HCT116 (cell line): ENCODE measurements around the gene ST7. TPM values are rescaled to one million over a fixed set of nuclear protein-coding genes. Genes with fewer than 3 reads are reported as not detected.

Experiments
- ATAC-seq: fragments of 200-7000 bp; cut with Tn5 transposase; 2 replicates; pipeline ENCODE4 v1.9.1; 2020; ENCODE audit warnings: mild to moderate bottlenecking, moderate library complexity
- BruUV-seq: library from RNA; stranded (reverse); fragments of 400-500 nt; replicated peaks from 2 replicates; lab custom pipeline; 2021; lab: Mats Ljungman, UMichigan
- CTCF ChIA-PET: fragments of 300-600 bp; sonication (Branson Sonifier 250); formaldehyde crosslinking; loops from one replicate; lab custom pipeline; 2021; ENCODE audit warnings: antibody characterized with exemption; lab: Charles Lee
- POLR2A ChIA-PET: fragments of 300-600, 350-600 bp; sonication (Branson Sonifier 250); formaldehyde crosslinking; loops from one replicate; lab custom pipeline; 2021; ENCODE audit warnings: antibody characterized with exemption; lab: Charles Lee
- RAD21 ChIA-PET, 2 experiments: fragments of 300-600 bp; sonication (Branson Sonifier 250); formaldehyde crosslinking; loops; one replicate each; lab custom pipeline; 2023; ENCODE audit warnings: low total read pairs in 2 of 2; ENCODE audit not compliant: uncharacterized antibody in 2 of 2, unreplicated experiment in 2 of 2, low non-redundant PET in 1 of 2; lab: Charles Lee
- DNase-seq: peaks from one replicate; pipeline ENCODE4 v3.0.0-alpha.2; 2010; ENCODE audit warnings: low read depth, low spot score
- H2AFZ ChIP-seq: fragments of 200-600 bp; shearing (Covaris generic), sonication (generic); 2 replicates; pipeline ENCODE4 v1.6.1; 2017; ENCODE audit warnings: low read depth, mixed run types, mixed read lengths, antibody characterized with exemption, low read length; ENCODE audit not compliant: poor library complexity, severe bottlenecking
- H3K27ac ChIP-seq: 2 replicates; pipeline ENCODE4 v1.5.1; 2012; ENCODE audit warnings: low read depth, low read length
- H3K27me3 ChIP-seq: fragments of 200-600 bp; sonication (generic); 2 replicates; pipeline ENCODE4 v1.6.1; 2016; ENCODE audit warnings: mixed run types, low read length, mixed read lengths; ENCODE audit not compliant: insufficient read depth
- H3K36me3 ChIP-seq, 2 experiments: fragments of 200-500 bp in 1 of 2; fragments of 200-600 bp in 1 of 2; sonication (Bioruptor generic) in 1 of 2; sonication (generic) in 1 of 2; 2 replicates each; pipeline versions ENCODE4 v1.5.1 to v1.6.1; 2014 to 2016; ENCODE audit warnings: low read length in 2 of 2, inconsistent platforms in 1 of 2, mixed read lengths in 1 of 2, mixed run types in 1 of 2; ENCODE audit not compliant: insufficient read depth in 2 of 2, control insufficient read depth in 1 of 2
- H3K4me1 ChIP-seq, 2 experiments: fragments of 200-600 bp in 1 of 2; sonication (generic) in 1 of 2; 2 replicates each; pipeline versions ENCODE4 v1.5.1 to v1.6.1; 2012 to 2017; ENCODE audit warnings: low read length in 2 of 2, inconsistent platforms in 1 of 2, mild to moderate bottlenecking in 1 of 2, mixed read lengths in 1 of 2, mixed run types in 1 of 2, moderate library complexity in 1 of 2; ENCODE audit not compliant: insufficient read depth in 2 of 2, control insufficient read depth in 1 of 2
- H3K4me2 ChIP-seq: fragments of 200-600 bp; sonication (generic); 2 replicates; pipeline ENCODE4 v1.6.1; 2017; ENCODE audit warnings: mixed run types, low read length, mixed read lengths
- H3K4me3 ChIP-seq, 2 experiments: fragments of 200-600 bp in 1 of 2; sonication (generic) in 1 of 2; replicated peaks in 1 of 2; 2 replicates each; pipeline ENCODE4 v1.5.1; 2011 to 2016; ENCODE audit warnings: low read length in 2 of 2, control low read depth in 1 of 2, low read depth in 1 of 2, mild to moderate bottlenecking in 1 of 2, mixed read lengths in 1 of 2, mixed run types in 1 of 2
- H3K79me2 ChIP-seq: fragments of 200-600 bp; sonication (generic); 2 replicates; pipeline ENCODE4 v1.6.1; 2017; ENCODE audit warnings: mild to moderate bottlenecking, mixed run types, low read length, moderate library complexity, mixed read lengths; ENCODE audit not compliant: insufficient read depth
- H3K9ac ChIP-seq: fragments of 200-600 bp; sonication (generic); 2 replicates; pipeline ENCODE4 v1.6.1; 2016; ENCODE audit warnings: low read length, mixed read lengths
- H3K9me2 ChIP-seq: fragments of 200-600 bp; sonication (generic), shearing (Covaris generic); 2 replicates; pipeline ENCODE4 v1.6.1; 2017; ENCODE audit warnings: mixed run types, mild to moderate bottlenecking, moderate library complexity; ENCODE audit not compliant: insufficient read depth
- H3K9me3 ChIP-seq, 2 experiments: fragments of 200-500 bp in 1 of 2; fragments of 200-600 bp in 1 of 2; sonication (Bioruptor generic) in 1 of 2; sonication (generic) in 1 of 2; 2 replicates each; pipeline ENCODE4 v1.6.1; 2014 to 2017; ENCODE audit warnings: low read length in 2 of 2, mixed read lengths in 2 of 2, inconsistent platforms in 1 of 2, low read depth in 1 of 2, mild to moderate bottlenecking in 1 of 2, mixed run types in 1 of 2, moderate library complexity in 1 of 2; ENCODE audit not compliant: control insufficient read depth in 1 of 2, insufficient read depth in 1 of 2
- H4K20me1 ChIP-seq: fragments of 200-600 bp; sonication (generic), shearing (Covaris generic); 2 replicates; pipeline ENCODE4 v1.6.1; 2017; ENCODE audit warnings: mixed run types, mild to moderate bottlenecking, moderate library complexity; ENCODE audit not compliant: insufficient read depth
- CEBPB ChIP-seq: IDR thresholded peaks from 2 replicates; pipeline ENCODE4 v1.6.1; 2012; ENCODE audit warnings: low read depth
- ELF1 ChIP-seq: IDR thresholded peaks from 2 replicates; pipeline ENCODE4 v1.6.1; 2012; ENCODE audit warnings: low read depth, borderline replicate concordance
- EZH2 ChIP-seq: fragments of 200-600 bp; sonication (generic); IDR thresholded peaks from 2 replicates; pipeline ENCODE4 v1.6.1; 2017; ENCODE audit warnings: antibody characterized with exemption, mixed run types
- POLR2AphosphoS5 ChIP-seq: IDR thresholded peaks from 2 replicates; pipeline ENCODE4 v1.6.1; 2011; ENCODE audit warnings: mild to moderate bottlenecking, low read depth, low read length, moderate library complexity
- SP1 ChIP-seq: IDR thresholded peaks from 2 replicates; pipeline ENCODE4 v1.6.1; 2012; ENCODE audit warnings: low read depth
- TCF7L2 ChIP-seq: IDR thresholded peaks from 2 replicates; pipeline ENCODE4 v1.7.0; 2011; ENCODE audit warnings: borderline replicate concordance, inconsistent platforms; ENCODE audit not compliant: insufficient read depth, insufficient read length; ENCODE audit errors: extremely low read depth
- ZNF274 ChIP-seq: fragments of 200-500 bp; sonication (Bioruptor generic); IDR thresholded peaks from 2 replicates; pipeline ENCODE4 v1.6.1; 2014; ENCODE audit warnings: mild to moderate bottlenecking, low read depth, low read length, inconsistent platforms
- intact Hi-C: fragments of 100-400 bp; cut with micrococcal nuclease; formaldehyde crosslinking; loops from 2 replicates; pipeline ENCODE4 v1.10.0; 2022
- total RNA-seq: library from RNA; stranded (reverse); gene quantifications from one replicate; pipeline ENCODE4 v1.2.1, GENCODE V29; 2021; ENCODE audit not compliant: unreplicated experiment
- TF ChIP-seq, protein P1 (sequence below): IDR thresholded peaks from 2 replicates; pipeline ENCODE4 v1.6.1; 2012
- TF ChIP-seq, protein P2 (sequence below), 3 experiments: fragments of 200-600 bp in 1 of 3; sonication (generic) in 1 of 3; IDR thresholded peaks in 2 of 3; conservative IDR thresholded peaks in 1 of 3; 2 replicates each; pipeline ENCODE4 v1.5.1; 2012 to 2017; ENCODE audit warnings: low read depth in 2 of 3, low read length in 2 of 3, antibody characterized with exemption in 1 of 3, borderline replicate concordance in 1 of 3, control low read depth in 1 of 3, mild to moderate bottlenecking in 1 of 3, mixed read lengths in 1 of 3, mixed run types in 1 of 3, moderate library complexity in 1 of 3; ENCODE audit not compliant: insufficient read depth in 1 of 3
- TF ChIP-seq, protein P3 (sequence below): IDR thresholded peaks from 2 replicates; pipeline ENCODE4 v1.6.1; 2012

ST7 gene
- total RNA-seq, 1 experiment from 2014 or later, result 12.6 TPM

DNA sequence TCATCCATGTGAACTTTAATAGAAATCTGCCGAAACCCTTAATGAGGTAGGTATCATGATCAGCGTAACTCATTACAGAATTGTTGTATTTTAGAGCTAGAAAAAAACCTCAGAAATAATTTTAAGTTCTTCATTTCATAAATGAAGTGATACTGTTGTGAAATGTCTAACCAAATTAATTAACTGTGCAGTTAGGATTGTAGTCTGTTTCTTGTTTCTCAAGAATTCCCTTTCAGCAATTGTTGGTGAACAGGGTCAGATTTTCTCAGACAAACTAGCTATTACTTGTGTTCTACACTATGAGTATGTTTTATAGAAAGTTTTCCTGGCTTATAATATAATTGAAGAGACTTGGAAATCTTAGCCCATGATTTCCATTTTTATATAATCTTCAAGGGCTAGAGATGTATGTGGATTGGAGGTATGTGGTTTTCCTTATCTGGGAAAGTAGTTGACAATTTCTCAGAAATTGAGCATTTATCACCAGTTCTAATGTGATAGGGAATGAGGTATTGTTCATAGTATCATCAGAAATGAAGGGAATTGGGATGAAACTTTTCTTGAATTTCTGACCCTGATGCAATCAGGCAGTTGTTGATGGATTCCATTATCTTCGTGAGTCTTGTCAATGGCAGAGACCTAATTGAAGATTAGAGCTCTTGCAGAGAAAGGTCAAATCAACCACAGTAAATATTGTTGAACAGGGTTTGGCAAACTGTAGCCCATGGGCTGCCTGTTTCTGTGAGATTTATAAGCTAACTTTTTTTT, 55.0 kb downstream of the ST7 start:
- no peaks in the 10 kb centered on the region for H3K79me2 ChIP-seq
- no peaks in the 10 kb centered on the region for H3K36me3 ChIP-seq
- no peaks in the 10 kb centered on the region for H3K9me2 ChIP-seq
- no peak overlapping the region for H2AFZ ChIP-seq
- POLR2A ChIA-PET, result no interaction called here
- no peaks in the 10 kb centered on the region for H3K4me1 ChIP-seq
- DNase-seq (no peak), ATAC-seq (no peak)
- H4K20me1 ChIP-seq, result no peaks in the 10 kb centered on the region
- TF ChIP-seq, protein P1, sequence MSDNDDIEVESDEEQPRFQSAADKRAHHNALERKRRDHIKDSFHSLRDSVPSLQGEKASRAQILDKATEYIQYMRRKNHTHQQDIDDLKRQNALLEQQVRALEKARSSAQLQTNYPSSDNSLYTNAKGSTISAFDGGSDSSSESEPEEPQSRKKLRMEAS, result no peak
- no peak for TF ChIP-seq ELF1
- TF ChIP-seq ZNF274, result no peak
- TF ChIP-seq, protein P2, sequence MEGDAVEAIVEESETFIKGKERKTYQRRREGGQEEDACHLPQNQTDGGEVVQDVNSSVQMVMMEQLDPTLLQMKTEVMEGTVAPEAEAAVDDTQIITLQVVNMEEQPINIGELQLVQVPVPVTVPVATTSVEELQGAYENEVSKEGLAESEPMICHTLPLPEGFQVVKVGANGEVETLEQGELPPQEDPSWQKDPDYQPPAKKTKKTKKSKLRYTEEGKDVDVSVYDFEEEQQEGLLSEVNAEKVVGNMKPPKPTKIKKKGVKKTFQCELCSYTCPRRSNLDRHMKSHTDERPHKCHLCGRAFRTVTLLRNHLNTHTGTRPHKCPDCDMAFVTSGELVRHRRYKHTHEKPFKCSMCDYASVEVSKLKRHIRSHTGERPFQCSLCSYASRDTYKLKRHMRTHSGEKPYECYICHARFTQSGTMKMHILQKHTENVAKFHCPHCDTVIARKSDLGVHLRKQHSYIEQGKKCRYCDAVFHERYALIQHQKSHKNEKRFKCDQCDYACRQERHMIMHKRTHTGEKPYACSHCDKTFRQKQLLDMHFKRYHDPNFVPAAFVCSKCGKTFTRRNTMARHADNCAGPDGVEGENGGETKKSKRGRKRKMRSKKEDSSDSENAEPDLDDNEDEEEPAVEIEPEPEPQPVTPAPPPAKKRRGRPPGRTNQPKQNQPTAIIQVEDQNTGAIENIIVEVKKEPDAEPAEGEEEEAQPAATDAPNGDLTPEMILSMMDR (IDR thresholded peaks at IDR 0.05 in 2 of 3, conservative IDR thresholded peaks at IDR 0.05 in 1 of 3; ENCODE audit: borderline replicate concordance in 1 of 3, insufficient read depth in 1 of 3, low read depth in 2 of 3, low read length in 2 of 3), result no peak
- no peak for TF ChIP-seq POLR2AphosphoS5
- no peak for TF ChIP-seq EZH2
- no peak for TF ChIP-seq TCF7L2
- TF ChIP-seq, protein P3, sequence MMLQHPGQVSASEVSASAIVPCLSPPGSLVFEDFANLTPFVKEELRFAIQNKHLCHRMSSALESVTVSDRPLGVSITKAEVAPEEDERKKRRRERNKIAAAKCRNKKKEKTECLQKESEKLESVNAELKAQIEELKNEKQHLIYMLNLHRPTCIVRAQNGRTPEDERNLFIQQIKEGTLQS, result no peak
- no peak for TF ChIP-seq CEBPB
- no peak for TF ChIP-seq SP1
- intact Hi-C loops, result no loop called here
- RAD21 ChIA-PET, result no interaction called here
- no peak overlapping the region for H3K9ac ChIP-seq
- no peaks in the 10 kb centered on the region for H3K9me3 ChIP-seq
- H3K27ac ChIP-seq, result no peak overlapping the region
- no peaks in the 10 kb centered on the region for H3K27me3 ChIP-seq
- H3K4me2 ChIP-seq, result no peak overlapping the region
- no TSS peak for BruUV-seq
- no peak overlapping the region for H3K4me3 ChIP-seq
- CTCF ChIA-PET, result interaction anchor here (1.1 to 4.8 kb wide), 2 partner anchors 20 to 24 kb away, joined by 3 to 18 read pairs; no protein-coding TSS in a partner anchor
